Right lobe of liver (tissue), 6 donors: ENCODE measurements around the gene GRXCR1. TPM values are rescaled to one million over a fixed set of nuclear protein-coding genes. Genes with fewer than 3 reads are reported as not detected.

Experiments
- ATAC-seq, 4 donors: fragments of 200-7000 bp; cut with Tn5 transposase; one replicate each; pipeline ENCODE4 v1.9.1; 2020; ENCODE audit warnings: mild to moderate bottlenecking in 4 of 4, moderate library complexity in 4 of 4
- DNase-seq, 3 donors: peaks; one replicate each; pipeline ENCODE4 v3.0.0-alpha.2; 2020
- H3K27ac ChIP-seq, 3 donors: fragments of 200-600 bp; one replicate each; pipeline ENCODE4 v1.8.0; 2022
- H3K27me3 ChIP-seq, 2 donors: fragments of 200-600 bp; one replicate each; pipeline ENCODE4 v1.8.0; 2022
- H3K36me3 ChIP-seq, 4 donors: fragments of 200-600 bp; sonication (generic) in 1 of 4; one replicate each; pipeline versions ENCODE4 v1.5.1 to v1.8.0; 2017 to 2022; ENCODE audit warnings: control low read depth in 1 of 4
- H3K4me1 ChIP-seq, 4 donors: fragments of 200-600 bp; sonication (generic) in 1 of 4; one replicate each; pipeline versions ENCODE4 v1.5.1 to v1.8.0; 2017 to 2022; ENCODE audit warnings: control low read depth in 1 of 4
- H3K4me3 ChIP-seq, 3 donors: fragments of 200-600 bp; one replicate each; pipeline ENCODE4 v1.8.0; 2022
- H3K9me3 ChIP-seq, 4 donors: fragments of 200-600 bp; sonication (generic) in 1 of 4; one replicate each; pipeline versions ENCODE4 v1.5.1 to v1.8.0; 2017 to 2022; ENCODE audit warnings: control low read depth in 1 of 4
- POLR2A ChIP-seq: fragments of 450-650 bp; IDR thresholded peaks from one replicate; pipeline ENCODE4 v1.6.1; 2017; ENCODE audit warnings: antibody characterized with exemption, mild to moderate bottlenecking
- WGBS: methylation state at CpG from one replicate; pipeline ENCODE4 v1.1.6; 2018; ENCODE audit warnings: low coverage, low lambda C conversion rate; ENCODE audit not compliant: insufficient coverage; ENCODE audit errors: missing lambda C conversion rate; 5-methylcytosine and 5-hydroxymethylcytosine counted together
- intact Hi-C, 2 donors: fragments of 100-400 bp; cut with DNase I; formaldehyde crosslinking; loops; one replicate each; pipeline versions ENCODE4 v1.11.2 to v1.14.1; 2022
- long read RNA-seq: library from polyadenylated mRNA; unstranded; transcript quantifications from one replicate; pipeline ENCODE4 v2.0.0, GENCODE V29; 2019
- total RNA-seq, 6 experiments: library from RNA; depleted of rRNA in 2 of 6; stranded (reverse); fragments of >200 nt in 2 of 6; fragmentation: NEBNext Ultra II Directional in 3 of 6; extraction: Animal tissue kit (Norgen Biotek cat#: 25700) in 3 of 6; gene quantifications; one replicate each; pipeline versions ENCODE4 v1.1.0 to v1.2.4, GENCODE V29; 2016 to 2023
- TF ChIP-seq, protein P1 (sequence below), 4 donors: fragments of 200-600 bp in 3 of 4; fragments of 450-650 bp in 1 of 4; IDR thresholded peaks; one replicate each; pipeline versions ENCODE4 v1.5.1 to v1.8.0; 2016 to 2022; ENCODE audit warnings: antibody characterized with exemption in 4 of 4, mild to moderate bottlenecking in 2 of 4
- donor health status: DM: no; HTN: yes; CAD: no.
- donor health status: DM: no; HTN: no; CAD: no.
- donor health status: DM: no; HTN: no; CAD: no.
- donor health status: DM: no; HTN: yes; CAD: no.
- donor health status: DM: no; HTN: yes; CAD: no.

The GRXCR1 gene
- not detected for total RNA-seq
- long read RNA-seq = 0 reads

DNA sequence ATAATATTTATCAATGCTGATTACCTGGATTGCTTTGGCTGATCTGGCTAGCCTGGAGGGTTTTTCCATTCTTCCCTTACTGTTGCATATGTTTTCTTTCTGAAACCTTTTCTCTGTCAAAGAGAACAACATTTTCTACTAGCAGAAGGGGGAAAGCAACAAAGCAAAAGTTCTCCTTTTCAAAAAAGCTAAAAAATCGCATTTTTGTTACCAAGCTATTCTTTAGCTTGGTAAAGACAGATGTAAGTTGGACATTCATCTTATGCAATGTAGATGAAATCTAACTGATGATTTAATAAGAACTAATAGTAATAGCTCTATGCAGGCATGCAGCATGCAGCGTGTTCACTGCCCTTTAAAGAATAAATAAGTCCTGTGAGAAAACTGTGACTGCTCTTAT lies at the start of gene GRXCR1:
GRXCR1 (plus strand) TSS at position 301 of the 400 bp plus-strand sequence. CDS start 554 bp downstream, outside the sequence.
- 35% methylated on average over 2 of the region's 2 CpGs for WGBS
- TF ChIP-seq, protein P1, sequence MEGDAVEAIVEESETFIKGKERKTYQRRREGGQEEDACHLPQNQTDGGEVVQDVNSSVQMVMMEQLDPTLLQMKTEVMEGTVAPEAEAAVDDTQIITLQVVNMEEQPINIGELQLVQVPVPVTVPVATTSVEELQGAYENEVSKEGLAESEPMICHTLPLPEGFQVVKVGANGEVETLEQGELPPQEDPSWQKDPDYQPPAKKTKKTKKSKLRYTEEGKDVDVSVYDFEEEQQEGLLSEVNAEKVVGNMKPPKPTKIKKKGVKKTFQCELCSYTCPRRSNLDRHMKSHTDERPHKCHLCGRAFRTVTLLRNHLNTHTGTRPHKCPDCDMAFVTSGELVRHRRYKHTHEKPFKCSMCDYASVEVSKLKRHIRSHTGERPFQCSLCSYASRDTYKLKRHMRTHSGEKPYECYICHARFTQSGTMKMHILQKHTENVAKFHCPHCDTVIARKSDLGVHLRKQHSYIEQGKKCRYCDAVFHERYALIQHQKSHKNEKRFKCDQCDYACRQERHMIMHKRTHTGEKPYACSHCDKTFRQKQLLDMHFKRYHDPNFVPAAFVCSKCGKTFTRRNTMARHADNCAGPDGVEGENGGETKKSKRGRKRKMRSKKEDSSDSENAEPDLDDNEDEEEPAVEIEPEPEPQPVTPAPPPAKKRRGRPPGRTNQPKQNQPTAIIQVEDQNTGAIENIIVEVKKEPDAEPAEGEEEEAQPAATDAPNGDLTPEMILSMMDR (IDR thresholded peaks at IDR 0.05) = no peak
- TF ChIP-seq POLR2A = no peak
- Histone ChIP-seq H3K36me3 (no peaks in the 10 kb centered on the region), H3K4me1 (no peaks in the 10 kb centered on the region), H3K27ac (no peak within 1 kb of the TSS), H3K4me3 (no peak within 1 kb of the TSS), H3K27me3 (no peaks in the 10 kb centered on the region), H3K9me3 (no peaks in the 10 kb centered on the region)
- ATAC-seq (no peak), DNase-seq (no peak)
- intact Hi-C loops = no loop called here

DNA sequence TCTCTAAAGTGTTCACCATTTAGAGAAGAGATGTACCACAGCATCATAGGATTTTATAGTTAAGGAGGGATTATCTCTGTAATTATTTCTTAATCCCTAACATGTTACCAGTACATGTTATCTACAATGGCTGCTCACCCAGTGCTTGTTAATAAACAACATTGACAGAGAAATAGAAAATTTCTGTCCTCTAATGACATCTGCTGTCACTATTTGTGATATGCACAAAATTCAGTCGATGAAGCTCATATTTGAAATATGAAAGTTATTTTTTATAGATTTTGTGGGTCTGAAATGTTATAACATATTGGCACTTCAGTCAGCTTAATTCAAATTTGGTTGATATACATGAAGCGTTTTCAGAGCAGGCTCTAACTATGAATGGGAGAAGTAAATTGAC lies 48.8 kb upstream of the GRXCR1 start:
- TF ChIP-seq, protein P1 (IDR thresholded peaks at IDR 0.05) = no peak
- no peak for TF ChIP-seq POLR2A
- no peaks in the 10 kb centered on the region for H3K36me3 ChIP-seq
- H3K9me3 ChIP-seq = no peaks in the 10 kb centered on the region
- H3K4me3 ChIP-seq = no peak overlapping the region
- no peak overlapping the region for H3K27ac ChIP-seq
- ATAC-seq (no peak), DNase-seq (no peak)
- H3K4me1 ChIP-seq = no peaks in the 10 kb centered on the region
- intact Hi-C loops = no loop called here
- peaks cover 0 to 26% of the 10 kb centered on the region in 2 donors for H3K27me3 ChIP-seq
- WGBS = 54% methylated on average over 2 of the region's 2 CpGs

DNA sequence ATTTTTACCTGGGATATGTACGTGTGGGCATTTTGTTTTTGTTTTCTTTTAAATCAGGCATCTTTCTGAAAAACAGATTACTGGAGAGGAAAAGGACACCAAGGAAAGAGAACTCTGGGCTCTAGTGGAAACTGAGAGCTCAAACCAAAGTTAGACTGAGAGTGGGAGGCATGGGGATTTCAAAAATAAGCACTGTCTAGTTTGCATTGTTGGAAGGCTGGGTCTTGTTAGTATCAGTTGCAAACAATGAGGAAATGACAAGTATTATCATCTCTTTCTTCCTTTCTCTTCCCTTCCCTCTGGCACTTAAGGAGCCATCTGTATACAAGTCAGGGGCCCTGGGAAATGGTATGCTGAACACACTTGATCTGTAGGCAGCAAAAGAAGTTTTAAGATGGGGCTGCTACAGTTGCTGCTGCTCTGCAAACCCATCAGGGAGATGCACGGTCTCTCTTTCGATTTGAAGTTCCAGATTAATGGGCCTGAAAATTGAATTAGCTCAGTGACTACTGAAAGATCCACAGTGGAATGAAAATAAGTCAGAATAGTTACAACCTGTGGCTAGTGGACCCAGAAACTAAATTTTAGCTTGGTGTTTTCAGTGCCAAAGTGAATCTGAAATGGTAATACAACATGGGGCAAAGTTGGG lies 48.0 kb upstream of the GRXCR1 start:
- ATAC-seq (no peak), DNase-seq (no peak)
- Histone ChIP-seq H3K4me1 (no peaks in the 10 kb centered on the region), H3K4me3 (no peak overlapping the region), H3K27me3 (peaks cover 0 to 19% of the 10 kb centered on the region in 2 donors), H3K27ac (no peak overlapping the region), H3K36me3 (no peaks in the 10 kb centered on the region), H3K9me3 (no peaks in the 10 kb centered on the region)
- intact Hi-C loops = no loop called here
- TF ChIP-seq, protein P1 (IDR thresholded peaks at IDR 0.05) = no peak
- TF ChIP-seq POLR2A = no peak
- 56% methylated on average over 3 of the region's 3 CpGs for WGBS

GRCh38 chr4:42845586-42845985 lies 46.9 kb upstream of the GRXCR1 start:
- Histone ChIP-seq H3K4me3 (no peak overlapping the region), H3K27ac (no peak overlapping the region), H3K4me1 (no peaks in the 10 kb centered on the region), H3K36me3 (no peaks in the 10 kb centered on the region), H3K27me3 (peaks cover 0 to 14% of the 10 kb centered on the region in 2 donors), H3K9me3 (no peaks in the 10 kb centered on the region)
- ATAC-seq = peak in 2 of 4 donors; percentile 48 to 49
- no peak for TF ChIP-seq POLR2A
- TF ChIP-seq, protein P1 (IDR thresholded peaks at IDR 0.05) = no peak
- 8% methylated on average over 1 of the region's 1 CpG for WGBS
- DNase-seq = no peak
- intact Hi-C loops = no loop called here

DNA sequence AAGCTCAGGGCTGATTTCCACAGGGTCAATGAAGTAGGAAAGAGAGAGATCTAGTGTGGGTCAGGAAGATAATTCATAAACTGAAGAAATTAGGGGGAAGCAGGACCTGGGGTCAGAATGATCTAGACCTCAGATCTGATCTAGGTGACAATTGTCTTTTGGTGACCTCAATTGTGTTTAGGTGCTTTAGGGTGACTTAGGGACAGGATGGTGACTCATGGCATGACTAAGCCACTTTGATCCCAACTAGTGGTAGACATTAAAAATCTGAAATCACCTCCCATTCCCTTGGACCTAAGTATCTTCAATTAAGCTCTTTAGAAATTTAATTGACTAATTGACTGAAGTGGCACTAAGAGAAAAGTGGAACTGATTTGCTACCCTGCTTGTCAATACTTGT lies 36.7 kb upstream of the GRXCR1 start:
- no peak for DNase-seq
- no peak for TF ChIP-seq POLR2A
- TF ChIP-seq, protein P1 (IDR thresholded peaks at IDR 0.05) = no peak
- no peak overlapping the region for H3K4me3 ChIP-seq
- H3K27me3 ChIP-seq = peaks cover 0 to 5% of the 10 kb centered on the region in 2 donors
- H3K4me1 ChIP-seq = no peaks in the 10 kb centered on the region
- H3K36me3 ChIP-seq = no peaks in the 10 kb centered on the region
- no peaks in the 10 kb centered on the region for H3K9me3 ChIP-seq
- no peak for ATAC-seq
- intact Hi-C loops = no loop called here
- H3K27ac ChIP-seq = no peak overlapping the region
